ENCODE data around the gene ARHGAP6.

GRCh38 chrX:11266573-11267003 is 399.1 kb downstream of the ARHGAP6 start:
- TF ChIP-seq CTCF (conservative IDR thresholded peaks at IDR 0.05; ENCODE audit: low read depth in 2 of 2) (no peak), EZH2 (IDR thresholded peaks at IDR 0.05; ENCODE audit: low read depth, unreplicated experiment) (no peak), EZH2phosphoT487 (IDR thresholded peaks at IDR 0.05; ENCODE audit: unreplicated experiment) (no peak), NANOG (IDR thresholded peaks at IDR 0.05; ENCODE audit: borderline replicate concordance) (no peak), POLR2AphosphoS5 (IDR thresholded peaks at IDR 0.05; ENCODE audit: low read depth) (no peak), CREB1 (CRISPR knock-in tag; IDR thresholded peaks at IDR 0.05; ENCODE audit: low read depth) (no peak), JUNB (IDR thresholded peaks at IDR 0.05; ENCODE audit: unreplicated experiment) (no peak), REST (IDR thresholded peaks at IDR 0.05; ENCODE audit: unreplicated experiment) (no peak)
